ENCODE data around the gene NEURL2. TPM values are rescaled to one million over a fixed set of nuclear protein-coding genes. Genes with fewer than 3 reads are reported as not detected.

NEURL2 gene
- total and polyA plus RNA-seq, 4 donors, result 1.5 to 8.3 (median 4.9) TPM

- Histone ChIP-seq H3K4me1 (ENCODE audit: control insufficient read depth in 5 of 5, insufficient read depth in 5 of 5, low read length in 5 of 5) (peaks cover 0 to 22% (median 19%) of the 10 kb centered on the region in 5 donors), H3K27ac (ENCODE audit: low read depth in 1 of 2, low read length in 1 of 2) (peak overlapping the region in 1 of 2 donors; percentile 23), H3K36me3 (ENCODE audit: control insufficient read depth in 4 of 4, insufficient read depth in 4 of 4, low read length in 4 of 4) (no peaks in the 10 kb centered on the region), H3K27me3 (ENCODE audit: control insufficient read depth in 3 of 3, insufficient read depth in 3 of 3, low read length in 2 of 3) (no peaks in the 10 kb centered on the region), H3K9ac (ENCODE audit: insufficient read depth in 1 of 2, low read length in 2 of 2) (no peak overlapping the region), H3K9me3 (ENCODE audit: control insufficient read depth in 4 of 4, insufficient read depth in 3 of 4, low read length in 3 of 4) (no peaks in the 10 kb centered on the region), H3K4me3 (no peak overlapping the region)
- WGBS, 2 donors, result 63 to 86% methylated on average over 5 of the region's 5 CpGs
- no peak for TF ChIP-seq CTCF (IDR thresholded peaks at IDR 0.05; ENCODE audit: control extremely low read depth, extremely low read depth)
- ATAC-seq (ENCODE audit: insufficient read depth, low FRiP score) (no peak), DNase-seq (peak in 1 of 3 donors; percentile 27)
Measured at GRCh38 chr20:45917790-45918141, 26.8 kb upstream of the NEURL2 start.

GRCh38 chr20:45913116-45913515 lies 22.1 kb upstream of the NEURL2 start:
- H3K27me3 ChIP-seq (ENCODE audit: control insufficient read depth in 3 of 3, insufficient read depth in 3 of 3, low read length in 2 of 3), result no peaks in the 10 kb centered on the region
- H3K27ac ChIP-seq (ENCODE audit: low read depth in 1 of 2, low read length in 1 of 2), result no peak overlapping the region
- no peak overlapping the region for H3K4me3 ChIP-seq
- TF ChIP-seq CTCF (IDR thresholded peaks at IDR 0.05; ENCODE audit: control extremely low read depth, extremely low read depth), result no peak
- no peaks in the 10 kb centered on the region for H3K9me3 ChIP-seq (ENCODE audit: control insufficient read depth in 4 of 4, insufficient read depth in 3 of 4, low read length in 3 of 4)
- 49 to 59% methylated on average over 5 of the region's 5 CpGs for WGBS, 2 donors
- no peak overlapping the region for H3K9ac ChIP-seq (ENCODE audit: insufficient read depth in 1 of 2, low read length in 2 of 2)
- H3K36me3 ChIP-seq (ENCODE audit: control insufficient read depth in 4 of 4, insufficient read depth in 4 of 4, low read length in 4 of 4), result no peaks in the 10 kb centered on the region
- no peak for DNase-seq
- H3K4me1 ChIP-seq (ENCODE audit: control insufficient read depth in 5 of 5, insufficient read depth in 5 of 5, low read length in 5 of 5), result peaks cover 0 to 15% (median 4%) of the 10 kb centered on the region in 5 donors
- no peak for ATAC-seq (ENCODE audit: insufficient read depth, low FRiP score)

- no peak overlapping the region for H3K4me3 ChIP-seq
- no peak for ATAC-seq (ENCODE audit: insufficient read depth, low FRiP score)
- H3K27me3 ChIP-seq (ENCODE audit: control insufficient read depth in 3 of 3, insufficient read depth in 3 of 3, low read length in 2 of 3), result no peaks in the 10 kb centered on the region
- H3K4me1 ChIP-seq (ENCODE audit: control insufficient read depth in 5 of 5, insufficient read depth in 5 of 5, low read length in 5 of 5), result peaks cover 0 to 12% (median 4%) of the 10 kb centered on the region in 5 donors
- peak overlapping the region in 1 of 2 donors; percentile 61 for H3K9ac ChIP-seq (ENCODE audit: insufficient read depth in 1 of 2, low read length in 2 of 2)
- H3K9me3 ChIP-seq (ENCODE audit: control insufficient read depth in 4 of 4, insufficient read depth in 3 of 4, low read length in 3 of 4), result no peaks in the 10 kb centered on the region
- H3K27ac ChIP-seq (ENCODE audit: low read depth in 1 of 2, low read length in 1 of 2), result peak overlapping the region in 1 of 2 donors; percentile 24
- TF ChIP-seq CTCF (IDR thresholded peaks at IDR 0.05; ENCODE audit: control extremely low read depth, extremely low read depth), result no peak
- no peak for DNase-seq
- no peaks in the 10 kb centered on the region for H3K36me3 ChIP-seq (ENCODE audit: control insufficient read depth in 4 of 4, insufficient read depth in 4 of 4, low read length in 4 of 4)
- 31% methylated on average over 4 of the region's 4 CpGs for WGBS, 2 donors
Measured at GRCh38 chr20:45912344-45912682, 21.3 kb upstream of the NEURL2 start.

Data from lung (tissue), 12 donors.